Measurements from ENCODE around the gene CELA1. TPM values are rescaled to one million over a fixed set of nuclear protein-coding genes. Genes with fewer than 3 reads are reported as not detected.
"Not testable (repeated sequence)": the region's sequence is repeated elsewhere in the genome, so short reads cannot be mapped to it uniquely, and the experiment has no call there.

Gene CELA1
- total RNA-seq, 2 donors from 2014 or later: 0.31 TPM; not detected in 1

GRCh38 chr12:51323966-51324895 is 22.2 kb downstream of the CELA1 start, which contains the start of gene BIN2:
BIN2 (minus strand) TSS chr12:51324174; CDS start chr12:51324102, 72 bp downstream.
- DNase-seq (ENCODE audit: low spot score) (peak; percentile 94), ATAC-seq (peak; percentile 93 to 97)
- Mint-ChIP-seq H3K27ac (peak within 1 kb of the TSS; percentile 95 to 97), H3K4me1 (ENCODE audit: low read depth in 2 of 2) (peaks cover 64 to 79% of the 10 kb centered on the region in 2 donors), H3K4me3 (peak within 1 kb of the TSS; percentile 93), H3K9me3 (no peaks in the 10 kb centered on the region), H3K27me3 (no peaks in the 10 kb centered on the region), H3K36me3 (peaks cover 17% of the 10 kb centered on the region)

- ATAC-seq (peak; percentile 12 to 47), DNase-seq (ENCODE audit: low spot score) (no peak)
- Mint-ChIP-seq H3K27ac (peak overlapping the region; percentile 95 to 97), H3K4me1 (ENCODE audit: low read depth in 2 of 2) (peaks cover 65 to 83% of the 10 kb centered on the region in 2 donors), H3K9me3 (no peaks in the 10 kb centered on the region), H3K4me3 (peak overlapping the region; percentile 93), H3K36me3 (peaks cover 17% of the 10 kb centered on the region), H3K27me3 (no peaks in the 10 kb centered on the region)
Measured at GRCh38 chr12:51323317-51323960, 23.0 kb downstream of the CELA1 start.

- ATAC-seq: no peak
- Mint-ChIP-seq H3K4me1 (ENCODE audit: low read depth in 2 of 2) (peaks cover 68 to 87% of the 10 kb centered on the region in 2 donors), H3K36me3 (peaks cover 17% of the 10 kb centered on the region), H3K4me3 (peak overlapping the region; percentile 93), H3K27ac (peak overlapping the region; percentile 95 to 97), H3K27me3 (no peaks in the 10 kb centered on the region), H3K9me3 (no peaks in the 10 kb centered on the region)
- peak; percentile 67 for DNase-seq (ENCODE audit: low spot score)
Measured at GRCh38 chr12:51322452-51322851, 24.0 kb downstream of the CELA1 start.

GRCh38 chr12:51321882-51322281 is 24.6 kb downstream of the CELA1 start:
- Mint-ChIP-seq H3K9me3 (no peaks in the 10 kb centered on the region), H3K36me3 (peaks cover 17% of the 10 kb centered on the region), H3K4me1 (ENCODE audit: low read depth in 2 of 2) (peaks cover 68 to 86% of the 10 kb centered on the region in 2 donors), H3K27me3 (no peaks in the 10 kb centered on the region), H3K27ac (peak overlapping the region; percentile 95 to 97), H3K4me3 (peak overlapping the region; percentile 93)
- DNase-seq (ENCODE audit: low spot score) (no peak), ATAC-seq (no peak)

GRCh38 chr12:51320695-51321320 is 25.7 kb downstream of the CELA1 start:
- DNase-seq (ENCODE audit: low spot score): no peak
- Mint-ChIP-seq H3K4me3 (peak overlapping the region; percentile 93), H3K27me3 (no peaks in the 10 kb centered on the region), H3K9me3 (no peaks in the 10 kb centered on the region), H3K27ac (peak overlapping the region; percentile 95 to 97), H3K4me1 (ENCODE audit: low read depth in 2 of 2) (peaks cover 65 to 86% of the 10 kb centered on the region in 2 donors), H3K36me3 (peaks cover 23% of the 10 kb centered on the region)
- no peak for ATAC-seq

GRCh38 chr12:51320311-51320694 is 26.2 kb downstream of the CELA1 start:
- H3K27ac Mint-ChIP-seq: peak overlapping the region; percentile 95 to 97

GRCh38 chr12:51318846-51319599 is 27.5 kb downstream of the CELA1 start:
- Mint-ChIP-seq H3K27me3 (no peaks in the 10 kb centered on the region), H3K36me3 (peaks cover 23% of the 10 kb centered on the region), H3K9me3 (no peaks in the 10 kb centered on the region), H3K4me1 (ENCODE audit: low read depth in 2 of 2) (peaks cover 57 to 75% of the 10 kb centered on the region in 2 donors), H3K4me3 (peak overlapping the region; percentile 93), H3K27ac (peak overlapping the region; percentile 95 to 97)
- ATAC-seq (peak; percentile 81 to 82), DNase-seq (ENCODE audit: low spot score) (peak; percentile 65)

More at GRCh38 chr12:51320311-51320694, 26.2 kb downstream of the CELA1 start:
- no peaks in the 10 kb centered on the region for H3K9me3 Mint-ChIP-seq
- H3K4me3 Mint-ChIP-seq: peak overlapping the region; percentile 93
- peaks cover 62 to 85% of the 10 kb centered on the region in 2 donors for H3K4me1 Mint-ChIP-seq (ENCODE audit: low read depth in 2 of 2)
- ATAC-seq (no peak), DNase-seq (ENCODE audit: low spot score) (no peak)
- no peaks in the 10 kb centered on the region for H3K27me3 Mint-ChIP-seq
- H3K36me3 Mint-ChIP-seq: peaks cover 23% of the 10 kb centered on the region

- Mint-ChIP-seq H3K36me3 (peaks cover 22% of the 10 kb centered on the region), H3K4me1 (ENCODE audit: low read depth in 2 of 2) (peaks cover 59 to 71% of the 10 kb centered on the region in 2 donors), H3K27ac (peak overlapping the region; percentile 95 to 97), H3K4me3 (peak overlapping the region; percentile 93)
- H3K9me3 Mint-ChIP-seq; DNase-seq (ENCODE audit: low spot score); H3K27me3 Mint-ChIP-seq; ATAC-seq: not testable (repeated sequence)
Measured at GRCh38 chr12:51318057-51318806, 28.2 kb downstream of the CELA1 start.

- DNase-seq (ENCODE audit: low spot score): no peak
- H3K36me3 Mint-ChIP-seq: peaks cover 22% of the 10 kb centered on the region
- H3K4me1 Mint-ChIP-seq (ENCODE audit: low read depth in 2 of 2): peaks cover 41 to 61% of the 10 kb centered on the region in 2 donors
- peak overlapping the region; percentile 39 to 86 for H3K27ac Mint-ChIP-seq
- H3K4me3 Mint-ChIP-seq: peak overlapping the region; percentile 16
- H3K27me3 Mint-ChIP-seq: no peaks in the 10 kb centered on the region
- no peak for ATAC-seq
- H3K9me3 Mint-ChIP-seq: no peaks in the 10 kb centered on the region
Measured at GRCh38 chr12:51311389-51311788, 35.1 kb downstream of the CELA1 start.

- ATAC-seq: no peak
- H3K36me3 Mint-ChIP-seq: peaks cover 26% of the 10 kb centered on the region
- no peaks in the 10 kb centered on the region for H3K9me3 Mint-ChIP-seq
- H3K27me3 Mint-ChIP-seq: no peaks in the 10 kb centered on the region
- no peak overlapping the region for H3K4me3 Mint-ChIP-seq
- no peak for DNase-seq (ENCODE audit: low spot score)
- peak overlapping the region; percentile 17 to 86 for H3K27ac Mint-ChIP-seq
- H3K4me1 Mint-ChIP-seq (ENCODE audit: low read depth in 2 of 2): peaks cover 48 to 61% of the 10 kb centered on the region in 2 donors
Measured at GRCh38 chr12:51307655-51308593, 38.6 kb downstream of the CELA1 start.

GRCh38 chr12:51306507-51306906 is 40.0 kb downstream of the CELA1 start:
- Mint-ChIP-seq H3K4me3 (no peak overlapping the region), H3K27ac (peak overlapping the region; percentile 54 to 81), H3K9me3 (no peaks in the 10 kb centered on the region), H3K27me3 (no peaks in the 10 kb centered on the region), H3K4me1 (ENCODE audit: low read depth in 2 of 2) (peaks cover 47 to 50% of the 10 kb centered on the region in 2 donors), H3K36me3 (peaks cover 30% of the 10 kb centered on the region)
- ATAC-seq (no peak), DNase-seq (ENCODE audit: low spot score) (no peak)

All from natural killer cell treated with Interleukin-12 subunit alpha and Interleukin-12 subunit beta and Interleukin-15 and Interleukin-18, amount 100 ng/mL, for 72 hours (primary cell).